Hematopoietic multipotent progenitor cell treated with erythropoietin and hydrocortisone succinate and interleukin-3 and kit ligand, for 15 days (in vitro differentiated cells): ENCODE measurements around the gene YLPM1.
A peak's percentile ranks its signal among the peaks of the same experiment; 100 is the strongest.
"Not testable (repeated sequence)": the region's sequence is repeated elsewhere in the genome, so short reads cannot be mapped to it uniquely, and the experiment has no call there.

ENCODE experiments used
- DNase-seq: peaks from one replicate; pipeline ENCODE4 v3.0.0-alpha.2; 2015; ENCODE audit warnings: low spot score

YLPM1 gene, protein sequence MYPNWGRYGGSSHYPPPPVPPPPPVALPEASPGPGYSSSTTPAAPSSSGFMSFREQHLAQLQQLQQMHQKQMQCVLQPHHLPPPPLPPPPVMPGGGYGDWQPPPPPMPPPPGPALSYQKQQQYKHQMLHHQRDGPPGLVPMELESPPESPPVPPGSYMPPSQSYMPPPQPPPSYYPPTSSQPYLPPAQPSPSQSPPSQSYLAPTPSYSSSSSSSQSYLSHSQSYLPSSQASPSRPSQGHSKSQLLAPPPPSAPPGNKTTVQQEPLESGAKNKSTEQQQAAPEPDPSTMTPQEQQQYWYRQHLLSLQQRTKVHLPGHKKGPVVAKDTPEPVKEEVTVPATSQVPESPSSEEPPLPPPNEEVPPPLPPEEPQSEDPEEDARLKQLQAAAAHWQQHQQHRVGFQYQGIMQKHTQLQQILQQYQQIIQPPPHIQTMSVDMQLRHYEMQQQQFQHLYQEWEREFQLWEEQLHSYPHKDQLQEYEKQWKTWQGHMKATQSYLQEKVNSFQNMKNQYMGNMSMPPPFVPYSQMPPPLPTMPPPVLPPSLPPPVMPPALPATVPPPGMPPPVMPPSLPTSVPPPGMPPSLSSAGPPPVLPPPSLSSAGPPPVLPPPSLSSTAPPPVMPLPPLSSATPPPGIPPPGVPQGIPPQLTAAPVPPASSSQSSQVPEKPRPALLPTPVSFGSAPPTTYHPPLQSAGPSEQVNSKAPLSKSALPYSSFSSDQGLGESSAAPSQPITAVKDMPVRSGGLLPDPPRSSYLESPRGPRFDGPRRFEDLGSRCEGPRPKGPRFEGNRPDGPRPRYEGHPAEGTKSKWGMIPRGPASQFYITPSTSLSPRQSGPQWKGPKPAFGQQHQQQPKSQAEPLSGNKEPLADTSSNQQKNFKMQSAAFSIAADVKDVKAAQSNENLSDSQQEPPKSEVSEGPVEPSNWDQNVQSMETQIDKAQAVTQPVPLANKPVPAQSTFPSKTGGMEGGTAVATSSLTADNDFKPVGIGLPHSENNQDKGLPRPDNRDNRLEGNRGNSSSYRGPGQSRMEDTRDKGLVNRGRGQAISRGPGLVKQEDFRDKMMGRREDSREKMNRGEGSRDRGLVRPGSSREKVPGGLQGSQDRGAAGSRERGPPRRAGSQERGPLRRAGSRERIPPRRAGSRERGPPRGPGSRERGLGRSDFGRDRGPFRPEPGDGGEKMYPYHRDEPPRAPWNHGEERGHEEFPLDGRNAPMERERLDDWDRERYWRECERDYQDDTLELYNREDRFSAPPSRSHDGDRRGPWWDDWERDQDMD (N-terminal part only)

DNA sequence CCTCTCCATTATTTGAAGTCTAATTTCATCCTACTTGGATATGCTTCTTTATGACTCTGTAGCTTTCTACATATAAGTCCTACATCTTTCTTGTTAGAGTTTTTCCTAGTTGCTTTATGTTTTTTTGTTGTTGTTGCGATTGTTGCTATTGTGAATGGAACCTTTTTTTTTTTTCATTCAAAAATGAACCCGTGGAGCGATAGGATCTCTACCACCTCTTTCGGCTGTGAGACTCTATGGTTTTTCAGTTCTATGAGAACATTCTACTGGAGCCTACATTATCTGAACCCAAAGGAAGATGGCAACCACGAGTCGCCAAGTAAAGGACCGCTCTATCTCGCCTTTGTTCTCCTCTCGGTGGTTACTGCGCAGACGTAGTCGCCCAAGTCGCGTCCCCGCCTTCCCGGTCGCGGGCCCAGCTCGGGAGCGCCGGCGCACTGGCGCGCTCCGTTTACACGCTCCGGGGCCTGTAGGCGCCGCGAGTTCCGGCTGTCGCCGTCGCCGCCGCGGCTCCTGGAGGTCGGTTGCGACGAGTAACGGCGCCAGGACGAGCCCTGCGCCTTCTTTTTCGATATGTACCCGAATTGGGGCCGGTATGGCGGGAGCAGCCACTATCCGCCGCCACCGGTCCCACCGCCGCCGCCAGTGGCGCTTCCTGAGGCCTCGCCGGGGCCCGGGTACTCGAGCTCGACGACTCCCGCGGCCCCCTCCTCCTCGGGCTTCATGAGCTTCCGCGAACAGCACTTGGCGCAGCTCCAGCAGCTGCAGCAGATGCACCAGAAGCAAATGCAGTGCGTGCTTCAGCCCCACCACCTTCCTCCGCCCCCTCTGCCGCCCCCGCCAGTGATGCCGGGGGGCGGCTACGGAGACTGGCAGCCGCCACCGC, at the start of gene YLPM1:
Gene YLPM1, plus strand, starts transcription at position 400 of the 886 bp plus-strand sequence. Its CDS starts 174 bp downstream, at position 574.
- DNase-seq: peak; percentile 96

DNA sequence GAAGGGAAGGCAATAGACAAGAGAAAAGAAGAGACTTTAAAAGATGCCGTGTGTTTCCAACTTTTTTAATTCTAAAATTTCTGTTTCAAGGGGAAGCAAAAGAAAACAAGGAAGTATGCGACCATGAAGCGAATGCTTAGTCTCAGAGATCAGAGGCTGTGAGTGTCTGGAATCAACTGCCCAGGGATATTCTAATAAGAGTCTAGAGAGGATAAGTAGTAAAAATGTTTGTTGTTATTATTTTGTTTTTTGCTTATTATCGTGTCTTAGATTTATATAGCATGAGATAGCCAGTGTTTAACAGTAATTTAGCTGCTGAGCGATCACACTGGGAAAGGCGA, 49.8 kb upstream of the YLPM1 start:
- DNase-seq: no peak

DNA sequence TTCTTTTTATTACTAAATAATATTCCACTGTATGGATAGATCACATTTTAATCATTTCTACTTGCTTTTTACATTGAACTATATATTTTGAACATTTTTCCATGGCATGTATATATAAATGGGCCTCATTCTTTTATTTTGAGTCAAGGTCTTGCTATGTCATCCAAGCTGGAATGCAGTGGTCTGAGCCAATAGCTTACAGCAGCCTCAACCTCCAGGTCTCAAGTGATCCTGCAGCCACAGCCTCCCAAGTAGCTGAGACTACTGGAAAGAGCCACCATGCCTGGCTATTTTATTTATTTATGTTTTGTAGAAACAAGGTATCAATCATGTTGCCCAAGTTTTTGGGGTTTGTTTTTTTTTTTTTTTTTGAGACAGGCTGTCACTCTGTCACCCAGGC, 42.6 kb upstream of the YLPM1 start:
- no peak for DNase-seq

DNA sequence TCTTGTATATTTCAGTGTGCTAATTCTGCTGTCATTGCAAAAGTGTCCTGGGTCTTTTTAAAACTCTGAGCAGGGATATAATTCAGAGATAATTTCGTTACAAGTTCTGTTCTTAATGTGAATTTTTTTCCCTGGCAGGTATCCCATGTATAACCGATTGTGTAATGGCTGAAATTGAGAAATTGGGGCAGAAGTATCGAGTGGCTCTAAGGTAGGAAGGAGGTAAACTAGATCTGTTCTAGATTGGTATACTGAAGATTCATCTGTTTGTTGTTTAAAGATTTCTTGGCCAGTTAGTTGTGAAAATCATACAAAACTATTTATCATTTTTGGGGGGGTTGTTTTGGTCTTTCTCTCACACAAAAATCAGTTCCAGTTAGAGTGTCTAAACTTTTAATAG, 40.0 kb upstream of the YLPM1 start:
- no peak for DNase-seq

DNA sequence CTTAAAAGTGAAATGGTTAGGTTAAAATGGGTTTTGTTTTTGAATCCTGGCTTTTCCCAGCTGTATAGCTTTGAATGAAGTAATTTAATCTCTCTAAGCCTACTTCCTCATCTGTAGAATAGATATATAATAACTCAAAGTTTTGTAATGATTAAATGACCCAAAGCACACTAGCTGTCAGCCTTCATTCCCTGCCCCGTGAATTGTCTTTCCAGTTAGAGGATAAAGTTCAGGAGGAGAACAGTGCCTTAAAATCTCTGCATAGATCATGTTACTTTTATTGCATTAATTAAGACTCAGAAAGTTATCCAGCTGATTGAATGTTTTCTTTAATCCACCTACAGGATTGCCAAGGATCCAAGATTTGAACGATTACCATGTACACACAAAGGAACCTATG, 30.7 kb upstream of the YLPM1 start:
- DNase-seq: no peak

DNA sequence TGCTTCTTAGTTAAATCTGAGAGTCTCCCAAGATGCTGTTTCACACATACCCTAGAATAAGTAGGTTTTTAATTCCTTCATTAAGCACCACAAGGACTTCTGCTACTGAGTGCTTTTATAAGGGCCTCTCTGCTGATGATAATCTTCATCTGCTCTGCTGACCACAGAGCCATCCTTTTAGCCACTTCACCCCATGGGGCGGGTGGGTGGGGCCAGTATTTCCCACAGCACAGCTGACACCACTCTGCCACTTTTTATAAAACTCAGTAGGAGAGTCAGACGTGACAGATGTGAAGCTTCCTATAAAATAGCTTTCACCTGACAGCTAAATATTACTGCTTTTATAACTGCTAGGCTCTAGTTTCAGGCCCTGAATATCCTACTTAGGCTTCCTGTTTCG, 29.9 kb upstream of the YLPM1 start:
- DNase-seq: no peak

DNA sequence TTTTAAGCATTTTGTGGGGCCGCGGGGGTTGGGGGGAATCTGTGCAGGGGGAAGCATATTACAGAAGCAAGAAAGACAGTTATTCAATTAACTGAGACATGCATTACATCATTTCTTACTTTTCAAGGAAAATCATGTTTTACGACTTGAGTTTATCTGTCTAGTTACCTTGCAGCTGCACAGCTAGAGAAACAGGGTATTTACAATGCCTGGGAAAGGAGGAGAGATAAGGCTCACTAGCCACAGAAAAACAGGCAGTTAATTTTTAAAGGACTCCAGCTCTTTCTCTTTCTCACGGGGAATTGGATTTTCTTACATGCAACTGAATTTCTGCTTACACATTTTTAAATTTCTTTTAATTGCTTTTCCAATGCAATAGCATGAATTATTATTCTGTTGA, 28.0 kb upstream of the YLPM1 start:
- DNase-seq: no peak

DNA sequence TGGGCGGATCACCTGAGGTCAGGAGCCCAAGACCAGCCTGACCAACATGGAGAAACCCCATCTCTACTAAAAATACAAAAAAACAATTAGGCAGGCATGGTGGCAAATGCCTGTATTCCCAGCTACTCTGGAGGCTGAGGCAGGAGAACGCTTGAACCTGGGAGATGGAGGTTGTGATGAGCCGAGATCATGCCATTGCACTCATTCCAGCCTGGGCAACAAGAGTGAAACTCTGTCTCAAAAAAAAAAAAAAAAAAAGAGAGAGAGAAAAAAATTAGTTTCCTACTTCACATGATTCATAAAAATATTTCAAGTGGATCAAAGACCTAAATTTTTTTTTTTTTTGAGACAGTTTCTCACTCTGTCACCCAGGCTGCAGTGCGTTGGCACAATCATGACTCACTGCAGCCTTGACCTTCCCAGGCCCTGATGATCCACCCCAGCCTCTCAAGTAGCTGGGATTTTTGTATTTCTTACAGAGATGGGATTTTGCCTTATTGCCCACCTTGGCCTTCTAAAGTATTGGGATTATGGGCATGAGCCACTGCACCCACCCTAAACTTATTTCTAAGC, 25.3 kb upstream of the YLPM1 start:
- DNase-seq: no peak

DNA sequence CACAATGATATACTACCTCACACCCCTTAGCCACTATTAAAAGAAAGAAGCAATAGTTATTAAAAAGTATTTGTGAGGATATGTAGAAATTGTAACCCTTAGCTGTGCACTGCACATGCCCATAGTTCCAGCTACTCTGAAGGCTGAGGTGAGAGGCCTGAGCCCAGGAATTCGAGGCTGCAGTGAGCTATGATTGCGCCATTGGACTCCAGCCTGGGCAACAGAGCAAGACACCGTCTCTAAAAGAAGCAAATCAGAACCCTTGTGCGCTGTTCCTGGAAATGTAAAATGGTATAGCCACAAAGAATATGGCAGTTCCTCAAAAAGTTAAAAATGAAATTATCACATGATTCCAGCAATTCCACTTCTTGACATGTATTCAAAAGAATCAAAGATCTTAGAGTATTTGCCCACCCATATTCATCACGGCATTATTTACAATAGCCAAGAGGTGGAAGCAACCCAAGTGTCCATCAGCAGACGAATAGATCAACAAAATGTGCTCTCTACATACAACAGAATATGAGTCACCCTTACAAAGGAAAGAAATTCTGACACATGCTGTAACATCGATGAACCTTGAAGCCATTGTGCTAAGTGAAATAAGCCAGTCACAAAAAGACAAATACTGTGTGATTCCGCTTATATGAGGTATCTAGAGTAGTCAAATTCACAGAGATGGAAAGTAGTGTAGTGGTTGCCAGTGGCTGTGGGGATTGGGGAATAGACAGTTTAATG, 23.7 kb upstream of the YLPM1 start:
- DNase-seq: no peak

DNA sequence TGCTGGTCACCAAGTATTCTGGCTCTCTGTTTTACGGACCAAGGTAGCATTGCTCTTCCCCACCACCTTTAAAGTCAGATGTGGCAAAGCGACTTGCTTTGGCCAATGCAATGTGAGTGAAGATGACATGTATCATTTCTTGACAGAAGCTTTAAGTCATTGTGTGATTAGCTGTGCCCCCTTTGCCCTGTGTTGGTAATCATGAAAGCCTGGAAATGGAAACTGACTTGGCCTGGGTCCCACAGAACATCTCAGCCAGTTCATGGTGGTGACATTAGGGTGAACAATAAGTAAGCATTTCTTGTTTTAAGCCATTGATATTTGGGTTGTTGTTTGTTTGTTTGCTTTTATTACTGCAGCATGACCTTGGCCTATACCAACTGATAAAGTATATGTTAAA, 15.9 kb upstream of the YLPM1 start:
- DNase-seq: no peak

DNA sequence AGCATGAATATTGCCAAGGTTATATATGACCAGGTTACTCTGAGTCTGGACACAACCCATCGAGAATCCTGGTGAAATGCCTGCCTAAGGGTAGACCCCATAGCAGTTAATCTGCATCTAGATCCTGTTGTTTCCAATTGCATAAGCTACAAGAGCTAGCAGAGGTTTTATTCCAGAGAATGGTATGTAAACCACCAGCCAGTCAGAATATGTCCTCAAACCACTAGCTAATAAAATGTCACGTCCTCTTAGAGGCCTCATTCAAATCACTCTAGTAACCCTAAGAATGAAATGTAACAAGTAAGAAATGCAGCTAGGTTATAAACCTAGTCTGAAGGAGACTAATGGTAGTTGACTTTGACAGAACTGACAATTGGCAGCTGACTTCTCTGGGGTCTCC, 9.0 kb upstream of the YLPM1 start:
- DNase-seq: no peak

DNA sequence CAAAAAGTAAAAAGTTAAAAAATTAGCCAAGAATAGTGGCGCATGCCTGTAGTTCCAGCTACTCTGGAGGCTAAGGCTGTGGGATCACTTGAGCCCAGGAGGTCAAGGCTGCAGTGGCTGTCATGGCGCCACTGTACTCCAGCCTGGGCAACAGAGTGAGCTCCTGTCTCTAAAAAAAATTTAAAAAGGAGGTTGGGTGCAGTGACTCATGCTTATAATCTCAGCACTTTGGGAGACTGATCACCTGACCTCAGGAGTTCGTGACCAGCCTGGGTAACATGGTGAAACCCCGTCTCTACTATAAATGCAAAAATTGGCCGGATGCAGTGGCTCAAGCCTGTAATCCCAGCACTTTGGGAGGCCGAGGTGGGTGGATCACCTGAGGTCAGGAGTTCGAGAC, 8.2 kb upstream of the YLPM1 start:
- no peak for DNase-seq

DNA sequence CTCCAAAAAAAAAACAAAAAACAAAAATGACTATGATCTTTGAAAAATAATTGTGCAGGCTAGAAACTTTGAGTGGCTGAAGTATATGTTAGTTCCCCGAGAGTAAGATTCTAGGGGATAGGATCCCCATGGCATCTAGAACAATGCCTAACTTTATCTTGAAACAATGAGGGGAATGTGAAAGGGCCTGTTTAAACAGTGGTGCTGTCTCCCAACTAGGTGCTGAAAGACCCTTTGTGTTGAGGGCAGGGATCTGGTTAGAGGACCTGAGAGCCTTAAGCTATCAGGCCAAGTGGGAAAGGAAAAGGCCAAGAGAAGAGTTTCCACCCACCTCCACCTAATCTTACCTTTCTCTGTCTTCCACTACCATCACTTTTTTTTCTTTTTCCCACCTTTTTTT, 6.8 kb upstream of the YLPM1 start:
- DNase-seq: no peak

DNA sequence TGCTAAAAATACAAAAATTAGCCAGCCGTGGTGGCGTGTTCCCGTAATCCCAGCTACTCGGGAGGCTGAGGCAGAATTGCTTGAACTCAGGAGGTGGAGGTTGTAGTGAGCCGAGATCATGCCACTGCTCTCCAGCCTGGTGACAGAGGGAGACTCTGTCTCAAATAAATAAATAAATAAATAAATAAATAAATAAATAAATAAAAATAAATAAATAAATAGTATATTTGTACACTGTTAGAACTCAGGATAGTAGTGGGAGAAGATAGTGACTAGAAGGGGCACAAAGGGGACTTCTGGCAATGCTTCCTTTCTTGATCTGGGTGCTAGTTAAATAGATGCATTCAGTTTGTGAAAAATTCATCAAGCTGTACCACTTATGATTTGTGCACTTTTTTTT, 4.6 kb upstream of the YLPM1 start:
- DNase-seq: not testable (repeated sequence)

DNA sequence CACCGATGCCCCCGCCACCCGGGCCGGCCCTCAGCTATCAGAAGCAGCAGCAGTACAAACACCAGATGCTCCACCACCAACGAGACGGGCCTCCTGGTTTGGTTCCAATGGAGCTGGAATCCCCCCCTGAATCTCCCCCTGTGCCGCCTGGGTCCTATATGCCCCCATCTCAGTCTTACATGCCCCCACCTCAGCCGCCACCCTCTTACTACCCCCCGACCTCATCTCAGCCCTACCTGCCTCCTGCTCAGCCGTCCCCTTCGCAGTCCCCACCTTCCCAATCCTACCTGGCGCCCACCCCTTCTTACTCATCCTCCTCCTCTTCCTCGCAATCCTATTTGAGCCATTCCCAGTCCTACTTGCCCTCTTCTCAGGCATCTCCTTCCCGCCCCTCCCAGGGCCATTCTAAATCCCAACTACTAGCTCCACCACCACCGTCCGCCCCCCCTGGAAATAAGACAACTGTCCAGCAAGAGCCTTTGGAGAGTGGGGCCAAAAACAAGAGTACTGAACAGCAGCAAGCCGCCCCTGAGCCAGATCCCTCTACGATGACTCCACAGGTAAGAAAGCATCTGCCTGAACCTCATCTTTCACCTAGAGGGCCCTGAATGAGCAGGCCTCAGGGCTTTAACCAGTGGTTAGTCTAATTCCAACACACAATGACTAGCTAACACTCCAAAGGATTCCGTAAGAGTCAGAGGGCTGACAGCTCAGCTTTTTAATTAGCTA, 851 bp downstream of the YLPM1 start:
- no peak for DNase-seq

DNA sequence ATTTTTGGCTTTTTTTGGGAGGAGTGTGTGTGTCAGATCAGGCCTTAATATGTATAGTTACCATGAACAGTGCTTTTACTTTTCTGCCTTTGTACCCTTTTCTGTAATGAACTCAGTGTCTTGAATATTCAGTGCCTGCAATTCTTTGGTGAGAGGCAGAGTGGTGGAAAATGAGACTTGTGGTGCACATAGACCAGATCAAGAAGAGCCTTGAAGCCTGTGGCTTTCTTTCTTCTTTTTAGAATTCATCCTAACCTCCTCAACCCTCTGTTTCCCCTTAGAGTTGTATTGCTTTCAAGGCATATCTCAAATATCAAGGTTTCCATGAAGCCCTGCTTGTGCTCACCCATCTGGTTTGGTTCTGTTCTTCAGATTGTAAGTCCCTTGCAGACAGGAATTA, 2.6 kb downstream of the YLPM1 start:
- no peak for DNase-seq

DNA sequence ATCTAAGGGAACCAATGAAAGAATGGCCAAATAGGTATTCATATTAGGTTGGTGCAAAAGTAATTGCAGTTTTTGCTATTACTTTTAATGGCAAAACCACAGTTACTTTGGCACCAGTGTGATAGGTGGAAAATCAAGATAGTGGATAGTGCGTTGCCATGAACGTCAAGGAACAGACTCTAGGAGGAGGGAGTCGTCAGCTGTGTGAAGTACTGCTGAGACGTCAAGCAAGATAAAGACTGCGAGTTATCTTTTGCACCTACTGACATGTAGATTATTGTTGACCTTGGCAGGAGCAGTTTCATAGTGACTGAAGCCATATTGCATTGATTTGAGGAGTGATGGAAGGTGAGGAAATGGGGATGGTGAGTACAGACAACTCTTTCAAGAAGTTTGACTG, 8.3 kb downstream of the YLPM1 start:
- no peak for DNase-seq

DNA sequence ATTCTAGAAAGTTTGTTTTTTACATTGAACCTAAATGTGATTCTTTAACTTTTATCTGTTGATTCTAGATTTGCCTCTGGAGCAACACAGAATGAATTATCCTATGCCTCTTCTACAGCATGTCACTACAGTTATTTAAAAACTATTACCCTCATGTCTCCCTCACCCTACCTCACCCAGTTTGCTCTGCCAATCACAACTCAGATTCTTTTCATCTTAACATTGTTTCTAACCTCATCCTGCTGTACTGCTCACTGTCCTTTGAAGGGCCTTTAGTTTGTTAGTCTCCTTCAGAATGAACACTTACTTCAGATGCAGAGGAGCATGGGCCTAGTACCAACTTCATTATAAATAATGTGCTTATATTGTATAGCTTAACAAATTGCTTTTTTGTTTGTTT, 21.5 kb downstream of the YLPM1 start:
- no peak for DNase-seq

DNA sequence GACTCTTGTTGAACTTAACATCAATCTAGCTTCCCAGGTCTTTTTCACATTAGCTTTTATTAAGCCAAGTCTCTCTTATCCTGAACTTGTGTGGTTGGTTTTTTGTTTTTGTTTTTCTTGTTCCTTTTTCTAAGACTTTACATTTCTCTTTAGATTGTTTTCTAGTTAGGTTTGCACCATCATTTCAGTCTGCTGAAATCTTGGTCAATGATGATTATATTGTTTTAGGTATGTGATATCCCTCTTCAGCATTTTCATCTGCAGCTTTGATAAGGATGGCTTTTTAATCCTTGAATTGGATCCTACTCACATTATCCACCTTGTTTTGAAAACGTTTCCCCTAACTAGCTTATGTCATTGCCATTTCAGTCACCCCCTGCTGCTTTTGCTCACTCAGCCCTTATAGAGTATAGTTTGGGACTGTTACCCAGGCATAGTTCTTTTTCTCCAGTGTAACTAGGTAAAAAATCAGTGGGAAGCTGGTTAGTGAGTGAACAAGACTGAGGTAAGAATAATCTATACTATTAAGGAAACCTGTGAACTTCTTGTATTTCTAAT, 22.0 kb downstream of the YLPM1 start:
- DNase-seq: no peak
